ENCODE data around the gene HAND2.

HAND2 gene

GRCh38 chr4:173538148-173538908, 8.3 kb upstream of the HAND2 start:
- DNase-seq (ENCODE audit: low read depth): no peak
- TF ChIP-seq, protein P1, sequence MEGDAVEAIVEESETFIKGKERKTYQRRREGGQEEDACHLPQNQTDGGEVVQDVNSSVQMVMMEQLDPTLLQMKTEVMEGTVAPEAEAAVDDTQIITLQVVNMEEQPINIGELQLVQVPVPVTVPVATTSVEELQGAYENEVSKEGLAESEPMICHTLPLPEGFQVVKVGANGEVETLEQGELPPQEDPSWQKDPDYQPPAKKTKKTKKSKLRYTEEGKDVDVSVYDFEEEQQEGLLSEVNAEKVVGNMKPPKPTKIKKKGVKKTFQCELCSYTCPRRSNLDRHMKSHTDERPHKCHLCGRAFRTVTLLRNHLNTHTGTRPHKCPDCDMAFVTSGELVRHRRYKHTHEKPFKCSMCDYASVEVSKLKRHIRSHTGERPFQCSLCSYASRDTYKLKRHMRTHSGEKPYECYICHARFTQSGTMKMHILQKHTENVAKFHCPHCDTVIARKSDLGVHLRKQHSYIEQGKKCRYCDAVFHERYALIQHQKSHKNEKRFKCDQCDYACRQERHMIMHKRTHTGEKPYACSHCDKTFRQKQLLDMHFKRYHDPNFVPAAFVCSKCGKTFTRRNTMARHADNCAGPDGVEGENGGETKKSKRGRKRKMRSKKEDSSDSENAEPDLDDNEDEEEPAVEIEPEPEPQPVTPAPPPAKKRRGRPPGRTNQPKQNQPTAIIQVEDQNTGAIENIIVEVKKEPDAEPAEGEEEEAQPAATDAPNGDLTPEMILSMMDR (IDR thresholded peaks at IDR 0.05; ENCODE audit: control insufficient read depth, insufficient read depth, low read depth, low read length, missing control alignments): no peak
- H3K4me3 ChIP-seq (ENCODE audit: control insufficient read depth, low read depth, low read length): no peak overlapping the region

DNA sequence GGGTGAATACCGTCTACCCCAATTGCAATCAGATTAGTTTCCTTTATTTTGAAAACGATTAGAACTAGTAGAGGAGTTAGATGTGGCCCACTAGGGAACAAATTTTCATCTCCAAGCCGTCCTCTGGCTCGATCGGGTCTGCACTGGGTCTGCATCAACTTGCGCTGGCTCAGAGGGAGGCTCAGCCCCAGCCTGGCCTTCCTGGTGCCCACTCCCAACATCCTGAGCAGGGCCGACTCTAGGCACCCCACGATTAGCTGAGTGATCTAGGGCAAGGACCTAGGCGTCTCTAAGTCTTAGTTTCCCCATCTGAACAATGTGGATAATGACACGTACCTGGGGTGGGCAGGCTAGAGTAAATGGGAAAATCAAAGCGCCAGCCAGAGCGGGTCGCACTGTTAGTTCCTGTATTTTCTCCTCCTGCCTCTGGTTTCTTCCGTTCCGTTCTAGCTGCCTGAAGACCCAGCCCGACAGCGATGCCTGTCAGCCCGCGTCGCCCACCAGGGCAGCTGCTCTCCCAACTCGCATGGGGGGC, 7.7 kb upstream of the HAND2 start:
- TF ChIP-seq, protein P1 (IDR thresholded peaks at IDR 0.05; ENCODE audit: control insufficient read depth, insufficient read depth, low read depth, low read length, missing control alignments): no peak
- no peak for DNase-seq (ENCODE audit: low read depth)
- no peak overlapping the region for H3K4me3 ChIP-seq (ENCODE audit: control insufficient read depth, low read depth, low read length)

- no peak for DNase-seq (ENCODE audit: low read depth)
- H3K4me3 ChIP-seq (ENCODE audit: control insufficient read depth, low read depth, low read length): no peak overlapping the region
- TF ChIP-seq, protein P1 (IDR thresholded peaks at IDR 0.05; ENCODE audit: control insufficient read depth, insufficient read depth, low read depth, low read length, missing control alignments): no peak
Measured at GRCh38 chr4:173536808-173537429, 6.9 kb upstream of the HAND2 start.

DNA sequence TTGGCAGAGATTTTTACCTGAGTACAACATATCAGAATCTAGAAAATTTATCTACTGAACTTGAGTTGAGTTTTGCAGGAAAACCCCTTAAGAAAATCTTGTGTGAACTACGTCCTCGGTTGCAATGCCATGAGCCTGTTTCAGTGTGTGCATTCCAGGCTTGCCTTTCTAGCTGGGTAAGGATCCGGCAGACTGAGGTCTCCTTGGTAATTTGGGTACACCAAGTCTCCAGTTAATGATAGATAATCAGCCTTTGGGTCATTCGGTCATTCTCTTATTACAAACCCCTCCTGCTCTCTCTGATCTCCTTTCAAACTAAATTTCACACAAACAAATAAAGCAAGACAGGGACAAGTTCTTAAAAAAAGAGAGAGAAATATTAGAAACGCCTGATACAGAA, 5.9 kb upstream of the HAND2 start:
- no peak for DNase-seq (ENCODE audit: low read depth)
- TF ChIP-seq, protein P1 (IDR thresholded peaks at IDR 0.05; ENCODE audit: control insufficient read depth, insufficient read depth, low read depth, low read length, missing control alignments): no peak
- no peak overlapping the region for H3K4me3 ChIP-seq (ENCODE audit: control insufficient read depth, low read depth, low read length)

DNA sequence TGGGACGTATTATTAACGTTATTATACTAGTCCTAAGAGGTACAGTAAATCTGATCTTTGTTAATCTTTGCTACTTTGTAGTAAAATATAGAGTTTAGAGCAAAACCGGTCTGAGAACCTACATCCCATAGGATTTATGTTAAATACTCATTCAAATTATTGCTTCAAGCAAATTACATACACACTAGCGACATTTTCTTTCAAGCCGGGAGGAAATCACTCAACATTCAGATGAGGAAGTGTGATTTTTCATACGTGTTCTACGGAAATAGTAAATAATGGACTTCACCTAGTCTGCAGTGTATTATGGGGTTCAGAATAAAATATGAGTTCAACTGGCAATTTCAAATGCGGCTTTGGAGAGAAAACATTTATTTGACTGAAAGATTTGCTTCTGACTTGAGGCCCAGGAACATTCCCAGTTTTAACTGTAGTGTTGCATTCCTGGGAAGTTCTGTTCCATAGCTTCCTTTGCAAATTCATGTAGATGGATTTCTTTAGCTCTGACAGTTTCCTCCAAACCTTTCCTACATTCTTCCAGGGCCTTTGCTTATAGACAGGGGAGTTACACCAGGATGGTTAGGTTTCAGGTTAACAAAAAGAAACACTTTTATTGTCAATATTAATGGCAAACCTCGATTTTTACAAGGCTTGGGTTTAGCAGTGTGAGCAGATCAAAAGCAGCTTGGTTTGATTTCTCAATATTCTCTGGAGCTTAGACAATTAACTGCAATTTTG, 5.3 kb upstream of the HAND2 start:
- DNase-seq (ENCODE audit: low read depth): no peak
- no peak overlapping the region for H3K4me3 ChIP-seq (ENCODE audit: control insufficient read depth, low read depth, low read length)
- TF ChIP-seq, protein P1 (IDR thresholded peaks at IDR 0.05; ENCODE audit: control insufficient read depth, insufficient read depth, low read depth, low read length, missing control alignments): no peak

DNA sequence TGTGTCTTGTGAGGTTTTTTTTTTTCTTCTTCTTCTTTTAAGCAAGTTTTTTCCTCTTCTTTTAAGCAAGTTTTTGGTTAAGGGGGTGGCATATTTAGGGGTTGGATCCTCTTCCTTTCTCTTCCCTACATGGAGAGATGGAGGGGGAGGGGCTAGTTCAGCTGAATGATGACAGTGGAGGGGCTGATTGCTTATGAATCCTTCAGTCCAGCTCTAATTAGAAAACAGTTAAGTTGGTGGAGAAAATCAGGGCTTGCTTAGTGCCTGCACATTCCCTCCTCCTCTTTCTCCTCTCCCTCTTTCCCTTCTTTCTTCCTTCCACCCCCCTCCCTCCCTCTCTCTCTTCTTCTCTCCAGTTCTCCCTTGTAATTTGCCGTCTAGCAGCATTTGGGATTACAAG, 4.4 kb upstream of the HAND2 start:
- no peak overlapping the region for H3K4me3 ChIP-seq (ENCODE audit: control insufficient read depth, low read depth, low read length)
- no peak for DNase-seq (ENCODE audit: low read depth)
- TF ChIP-seq, protein P1 (IDR thresholded peaks at IDR 0.05; ENCODE audit: control insufficient read depth, insufficient read depth, low read depth, low read length, missing control alignments): no peak

All from AG09309 (cell line).